Measurements from ENCODE around the gene LSR. TPM values are rescaled to one million over a fixed set of nuclear protein-coding genes. Genes with fewer than 3 reads are reported as not detected.

LSR gene
- total RNA-seq, 1 donor from 2014 or later: 97.1 TPM

GRCh38 chr19:35314031-35314430 is 65.2 kb downstream of the LSR start:
- no peak overlapping the region for H3K4me3 ChIP-seq (ENCODE audit: low read depth, low read length)
- DNase-seq (ENCODE audit: low read depth): no peak
- TF ChIP-seq CTCF (conservative IDR thresholded peaks at IDR 0.05; ENCODE audit: low read depth, low read length): no peak

GRCh38 chr19:35314858-35315470 is 66.2 kb downstream of the LSR start:
- TF ChIP-seq CTCF (conservative IDR thresholded peaks at IDR 0.05; ENCODE audit: low read depth, low read length): no peak

GRCh38 chr19:35315883-35316282 is 67.1 kb downstream of the LSR start:
- H3K4me3 ChIP-seq (ENCODE audit: low read depth, low read length): no peak overlapping the region
- no peak for TF ChIP-seq CTCF (conservative IDR thresholded peaks at IDR 0.05; ENCODE audit: low read depth, low read length)
- no peak for DNase-seq (ENCODE audit: low read depth)

More at GRCh38 chr19:35314858-35315470, 66.2 kb downstream of the LSR start:
- DNase-seq (ENCODE audit: low read depth): no peak
- no peak overlapping the region for H3K4me3 ChIP-seq (ENCODE audit: low read depth, low read length)

GRCh38 chr19:35316560-35316959 is 67.8 kb downstream of the LSR start:
- no peak for TF ChIP-seq CTCF (conservative IDR thresholded peaks at IDR 0.05; ENCODE audit: low read depth, low read length)
- DNase-seq (ENCODE audit: low read depth): no peak
- no peak overlapping the region for H3K4me3 ChIP-seq (ENCODE audit: low read depth, low read length)

Other genes starting within 250 kb of the LSR start
- gene GRAMD1A, start 248.7 kb upstream of the LSR start, total RNA-seq: 55.0 and 67.7 TPM in 2 replicates
- 1.3 and 1.5 TPM in 2 replicates for gene SCN1B, start 218.5 kb upstream of the LSR start, total RNA-seq
- gene HPN, start 207.3 kb upstream of the LSR start, total RNA-seq: 2.0 TPM in 1 of 2 replicates, not detected in the other
- gene FXYD3, start 133.2 kb upstream of the LSR start, total RNA-seq: 1.0 TPM in 1 of 2 replicates, not detected in the other
- gene LGI4, start 113.9 kb upstream of the LSR start, total RNA-seq: not detected in 2 replicates
- not detected in 2 replicates for gene FXYD1, start 110.2 kb upstream of the LSR start, total RNA-seq
- gene FXYD7, start 105.7 kb upstream of the LSR start, total RNA-seq: not detected in 2 replicates
- 107 and 167 TPM in 2 replicates for gene FXYD5, start 94.3 kb upstream of the LSR start, total RNA-seq
- gene FAM187B, start 20.3 kb upstream of the LSR start, total RNA-seq: not detected in 2 replicates
- gene USF2, start 20.0 kb downstream of the LSR start, total RNA-seq: 62.9 and 67.6 TPM in 2 replicates
- gene HAMP, start 33.5 kb downstream of the LSR start, total RNA-seq: not detected in 2 replicates
- 3.8 TPM in 1 of 2 replicates, not detected in the other for gene MAG, start 43.2 kb downstream of the LSR start, total RNA-seq
- 0.23 and 4.8 TPM in 2 replicates for gene CD22, start 80.2 kb downstream of the LSR start, total RNA-seq
- 0.06 TPM in 1 of 2 replicates, not detected in the other for gene FFAR1, start 98.9 kb downstream of the LSR start, total RNA-seq
- gene FFAR3, start 109.5 kb downstream of the LSR start, total RNA-seq: not detected in 2 replicates
- gene GPR42, start 122.1 kb downstream of the LSR start, total RNA-seq: not detected in 2 replicates
- gene FFAR2, start 199.3 kb downstream of the LSR start, total RNA-seq: not detected in 2 replicates
- not detected in 2 replicates for gene KRTDAP, start 241.5 kb downstream of the LSR start, total RNA-seq

Data from epithelial cell of proximal tubule (primary cell).